Activated CD4-positive, alpha-beta T cell treated with anti-CD3 and anti-CD28 coated beads for 48 hours (primary cell): ENCODE data around the gene SFMBT2.

Experiments used
- DNase-seq: peaks from one replicate; pipeline ENCODE4 v3.0.0-alpha.2; 2020

SFMBT2 gene

DNA sequence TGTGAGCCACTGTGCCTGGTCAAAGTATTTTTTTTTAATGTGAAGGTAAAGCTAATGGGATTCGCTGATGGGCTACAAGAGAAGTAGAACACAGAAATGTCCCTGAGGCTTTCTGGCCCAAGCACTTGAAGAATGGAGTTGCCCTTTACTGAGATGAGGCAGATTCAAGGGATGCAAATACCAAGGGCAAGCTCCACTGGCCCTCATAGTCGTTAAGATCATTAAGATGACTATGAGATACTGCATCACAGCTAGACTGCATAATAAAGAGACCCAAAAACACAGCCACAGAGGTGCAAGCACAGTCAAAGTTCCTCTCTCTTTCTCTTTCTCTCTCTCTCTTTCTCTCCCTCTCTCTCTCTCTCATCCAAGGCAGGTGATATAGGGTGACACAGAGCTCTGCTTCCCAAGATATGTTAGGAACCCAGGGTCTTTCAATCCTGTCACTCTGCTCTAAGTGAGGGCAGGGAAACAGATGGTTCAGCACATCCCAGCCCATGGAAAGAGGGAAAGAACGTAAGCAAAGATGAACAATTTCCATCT, 117.4 kb downstream of the SFMBT2 start:
- DNase-seq, result no peak

DNA sequence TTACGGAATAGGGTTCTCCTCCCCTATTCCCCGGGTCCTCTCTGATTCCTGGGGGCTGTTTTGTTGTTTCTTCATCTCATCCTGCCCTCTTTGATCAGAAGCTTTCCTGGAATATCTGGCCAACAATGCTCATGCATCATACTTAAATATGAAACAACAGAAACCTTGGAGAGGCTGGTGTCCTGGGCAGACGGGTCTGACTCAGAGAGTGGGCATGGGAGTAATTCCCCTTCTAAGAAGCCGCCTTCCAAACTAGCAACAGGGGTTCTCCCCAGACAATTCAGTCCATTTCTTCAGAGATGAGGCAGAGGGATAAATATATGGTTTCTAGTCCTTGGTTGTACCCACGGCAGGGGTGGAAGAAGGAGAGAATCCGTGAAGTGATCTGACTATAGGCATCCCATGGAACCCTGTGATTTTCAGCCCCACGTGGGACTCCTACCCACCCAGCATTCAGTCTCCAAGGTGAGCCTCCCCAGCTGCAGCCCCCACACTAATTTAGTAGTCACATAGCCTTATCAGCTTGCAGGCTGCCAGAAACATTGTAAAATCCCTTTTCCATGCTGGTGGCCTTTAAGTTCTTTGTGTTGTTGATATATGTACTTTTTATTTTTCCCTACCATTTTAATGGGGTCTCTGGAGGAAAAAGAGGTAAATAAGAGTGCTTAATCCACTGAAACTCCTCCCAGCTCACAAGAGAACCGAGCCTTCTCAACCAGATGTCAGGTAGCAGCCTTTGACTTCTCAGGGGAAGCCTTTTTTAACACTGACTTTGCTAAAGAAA, 119.2 kb downstream of the SFMBT2 start:
- DNase-seq, result no peak

DNA sequence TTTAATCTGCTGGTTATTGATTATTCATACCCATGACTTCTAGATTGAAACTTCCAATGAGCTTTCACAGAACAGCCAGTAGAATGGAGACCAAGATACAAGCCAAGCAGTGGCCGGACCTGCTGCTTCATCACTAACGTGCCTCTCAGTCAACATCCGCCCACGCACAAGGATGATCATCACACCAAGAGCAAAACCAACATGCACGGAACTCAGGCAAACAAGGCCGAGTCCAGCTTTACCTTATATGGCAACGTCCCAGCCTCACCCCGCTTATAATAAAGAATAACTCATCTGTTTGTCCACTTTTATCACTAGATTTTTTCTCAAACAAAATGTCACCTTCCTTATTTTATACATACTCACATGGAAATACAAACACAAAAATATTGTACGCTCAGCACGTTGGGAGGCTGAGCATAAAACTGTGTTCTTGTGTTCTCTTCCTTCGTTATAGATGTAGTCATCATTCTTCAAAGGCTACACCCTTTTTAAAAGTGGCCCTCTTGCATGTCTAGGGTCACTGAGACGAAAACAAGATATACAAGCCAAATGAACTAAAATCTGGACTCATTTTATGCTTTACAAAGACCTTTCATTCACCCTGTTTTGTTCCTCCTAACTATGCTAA, 122.7 kb downstream of the SFMBT2 start:
- DNase-seq, result peak; percentile 30

DNA sequence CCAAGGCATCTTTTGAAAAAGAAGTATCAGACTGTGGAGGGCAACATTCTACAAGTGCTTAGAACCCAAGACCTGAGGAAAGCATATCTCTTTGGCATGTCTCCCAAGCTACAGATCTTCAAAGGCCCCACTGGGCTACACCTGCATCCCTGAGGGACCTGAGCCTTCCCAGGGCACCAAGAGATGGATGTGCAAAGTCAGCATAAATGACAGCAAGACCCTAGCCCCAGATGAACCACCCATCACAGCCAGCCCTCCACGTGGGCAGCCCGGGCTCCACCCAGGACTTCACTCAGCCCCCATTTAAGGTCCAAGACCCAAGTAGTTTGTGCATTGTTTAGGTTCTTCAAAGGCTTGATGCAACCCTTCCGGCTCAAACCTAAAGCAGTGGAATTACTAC, 123.5 kb downstream of the SFMBT2 start:
- no peak for DNase-seq

DNA sequence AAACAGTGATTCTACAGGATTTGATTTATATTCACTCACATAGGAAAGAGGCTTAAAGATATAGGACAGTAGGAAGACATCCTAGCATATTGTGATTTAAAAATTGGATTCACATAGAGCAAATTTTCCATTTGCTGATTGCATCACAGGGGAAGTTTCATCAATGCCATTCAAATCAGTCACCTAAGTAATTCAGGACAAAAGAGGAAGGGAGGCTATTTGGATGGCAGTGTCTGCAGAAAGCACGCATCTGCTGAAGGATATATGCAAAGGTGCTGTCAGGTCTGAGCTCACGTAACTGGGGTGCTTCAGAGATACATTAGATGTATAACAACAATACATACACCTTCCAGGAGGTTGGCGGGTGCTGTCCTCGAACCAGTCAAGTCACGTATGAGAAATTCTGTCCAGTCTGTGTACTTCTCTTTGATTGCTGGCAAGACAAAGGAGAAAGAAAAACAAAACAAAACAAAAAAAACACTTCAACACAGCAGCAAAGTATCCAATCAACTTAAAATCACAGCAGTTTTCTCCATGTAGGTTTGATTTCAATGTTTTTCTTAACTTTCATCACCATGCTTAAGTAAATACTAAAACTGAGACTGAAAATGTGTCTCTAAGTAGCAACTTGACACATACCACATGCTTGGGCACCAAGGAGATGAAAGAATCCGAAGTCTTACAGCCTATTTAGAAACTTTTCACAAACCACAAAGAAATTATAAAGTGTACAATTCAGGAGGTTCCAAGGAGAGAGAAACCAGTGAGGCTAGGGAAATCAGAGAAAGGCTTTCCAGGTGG, 125.1 kb downstream of the SFMBT2 start:
- no peak for DNase-seq

DNA sequence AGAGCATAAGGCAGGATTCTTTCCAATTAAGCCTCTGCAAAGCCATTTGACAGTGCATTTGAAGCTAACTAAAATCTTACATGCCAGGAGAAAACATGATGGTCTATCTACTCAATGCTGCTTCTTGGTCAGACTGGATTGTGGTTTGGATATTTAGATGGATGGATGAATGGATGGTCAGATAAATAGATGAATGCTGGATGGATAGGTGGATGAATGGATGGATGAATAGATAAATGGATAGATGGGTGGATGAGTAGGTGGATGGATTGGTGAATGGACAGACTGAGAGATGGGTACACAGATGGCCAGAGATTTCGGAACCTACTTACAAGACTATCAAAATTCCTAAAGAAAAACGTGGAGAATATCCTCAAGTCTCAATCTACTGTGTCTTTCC, 127.6 kb downstream of the SFMBT2 start:
- no peak for DNase-seq

DNA sequence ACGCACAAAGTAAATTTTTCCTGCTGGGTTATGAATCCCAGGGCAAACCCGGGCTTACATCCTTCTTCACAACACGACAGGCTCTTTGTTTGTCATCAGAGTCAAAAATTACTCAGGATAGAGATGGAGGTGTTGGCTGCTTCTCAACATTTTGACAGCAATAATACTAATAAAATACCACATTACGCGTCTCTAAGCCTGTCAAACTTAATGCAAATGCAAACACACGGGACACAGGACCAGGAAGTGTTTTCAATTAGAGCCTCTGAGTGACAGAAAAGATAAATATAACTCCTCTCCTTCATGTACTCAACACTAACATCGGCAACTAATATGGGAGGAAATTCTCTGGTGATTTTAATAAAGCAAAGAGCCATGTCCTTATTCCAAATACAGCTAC, 128.4 kb downstream of the SFMBT2 start:
- no peak for DNase-seq

DNA sequence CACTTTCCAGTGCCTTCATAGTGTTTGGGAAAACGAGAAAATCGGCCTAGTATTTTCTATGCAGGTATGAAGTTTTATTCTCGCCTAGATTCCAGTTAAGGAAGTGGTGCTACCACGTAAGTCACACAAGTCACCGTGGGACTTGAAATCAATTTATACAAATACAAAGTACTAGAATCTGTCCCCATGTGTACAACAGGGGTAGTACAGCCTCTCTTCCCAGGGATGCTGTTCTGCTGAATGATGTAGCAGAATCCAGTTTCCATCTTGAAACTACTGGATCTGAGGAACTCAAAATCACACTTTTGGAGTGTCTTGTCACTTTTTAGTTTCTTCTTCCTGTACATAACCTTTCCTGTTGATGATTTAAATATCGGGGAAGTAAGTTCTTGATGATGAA, 129.4 kb downstream of the SFMBT2 start:
- DNase-seq, result no peak

DNA sequence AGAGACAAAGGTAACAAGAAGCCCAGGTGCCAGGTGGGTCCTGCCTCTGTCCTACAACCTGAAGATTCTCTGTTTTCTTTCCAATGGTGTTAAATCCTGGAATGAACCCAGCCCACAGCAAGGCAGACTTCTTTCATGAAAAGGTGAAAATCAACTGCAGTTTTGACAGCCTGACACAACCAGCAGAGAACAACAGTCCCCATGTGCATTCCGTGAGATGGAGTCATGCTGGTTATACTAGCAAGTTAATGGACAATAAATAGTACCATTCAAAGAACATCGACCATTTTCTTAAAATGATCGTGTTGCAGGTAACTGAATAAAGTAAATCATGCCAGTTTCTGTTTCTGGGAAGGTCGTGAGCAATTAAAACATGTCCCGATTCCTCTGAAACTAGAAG, 131.5 kb downstream of the SFMBT2 start:
- DNase-seq, result no peak

DNA sequence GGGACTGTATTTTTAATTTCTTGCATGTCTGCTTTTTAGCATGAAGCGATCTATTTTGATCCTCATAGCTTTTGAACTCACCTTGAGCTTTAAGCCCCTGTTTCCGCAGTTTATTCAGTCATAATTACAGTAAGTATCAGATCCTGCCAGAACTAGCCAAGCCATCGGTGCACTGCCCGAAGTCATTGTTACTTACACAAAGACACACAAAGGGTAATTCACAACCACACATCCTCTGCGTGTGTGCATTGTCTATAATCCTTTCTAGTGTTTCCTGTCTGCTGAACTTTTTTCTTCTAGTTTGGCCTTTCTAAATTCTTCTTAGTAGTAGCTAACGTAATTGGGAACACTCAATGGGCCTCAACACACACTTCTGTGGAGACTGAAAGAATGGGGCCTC, 133.0 kb downstream of the SFMBT2 start:
- no peak for DNase-seq

DNA sequence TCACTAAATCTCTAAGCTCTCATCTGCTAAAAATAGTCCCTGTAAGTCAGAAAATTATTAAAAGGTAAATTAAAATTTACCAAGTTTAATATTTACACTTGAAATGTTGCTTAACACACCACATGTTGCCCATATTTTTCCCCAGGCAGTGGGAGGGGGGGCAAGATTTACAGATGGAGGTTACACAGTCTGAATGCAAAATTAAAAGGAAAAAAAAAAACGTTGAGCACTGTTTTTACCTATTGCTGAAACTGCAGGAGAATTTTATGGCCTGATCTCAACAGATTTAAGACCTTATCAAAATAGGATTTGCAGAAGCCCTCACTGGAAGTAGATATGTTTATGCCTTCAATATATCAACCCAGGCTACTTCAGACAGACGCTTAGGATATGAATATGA, 133.4 kb downstream of the SFMBT2 start:
- DNase-seq, result no peak

DNA sequence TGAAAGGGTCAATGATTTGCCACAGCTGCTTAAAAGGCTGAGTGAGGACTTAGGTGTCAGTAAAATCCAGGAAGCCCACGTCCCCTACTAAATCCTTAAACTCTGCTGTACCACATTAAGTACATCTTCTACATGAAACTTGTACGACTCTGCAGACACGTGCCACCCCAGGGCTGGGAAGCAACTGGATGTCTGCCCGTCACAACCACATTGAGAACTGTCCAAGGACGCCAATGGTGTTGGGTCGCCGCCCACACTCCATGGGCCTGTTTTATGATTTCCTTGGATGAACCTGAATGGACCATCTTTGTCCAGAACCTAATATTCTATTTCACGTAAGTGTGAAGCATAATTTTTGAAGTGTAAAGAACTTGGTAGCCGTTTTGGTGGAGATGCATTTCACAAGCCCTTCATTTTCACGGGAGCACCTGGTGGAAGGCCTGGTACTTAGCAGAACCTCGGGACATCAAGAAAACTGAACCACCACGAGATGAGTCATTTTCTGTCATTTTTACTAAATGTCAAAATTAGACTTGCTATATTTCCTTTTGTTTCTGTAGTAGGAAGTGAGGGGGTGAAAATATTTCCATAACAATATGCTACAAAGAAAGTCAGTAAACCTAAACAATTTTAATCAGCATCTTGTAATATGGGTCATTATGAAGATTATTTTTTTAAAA, 134.9 kb downstream of the SFMBT2 start:
- no peak for DNase-seq

DNA sequence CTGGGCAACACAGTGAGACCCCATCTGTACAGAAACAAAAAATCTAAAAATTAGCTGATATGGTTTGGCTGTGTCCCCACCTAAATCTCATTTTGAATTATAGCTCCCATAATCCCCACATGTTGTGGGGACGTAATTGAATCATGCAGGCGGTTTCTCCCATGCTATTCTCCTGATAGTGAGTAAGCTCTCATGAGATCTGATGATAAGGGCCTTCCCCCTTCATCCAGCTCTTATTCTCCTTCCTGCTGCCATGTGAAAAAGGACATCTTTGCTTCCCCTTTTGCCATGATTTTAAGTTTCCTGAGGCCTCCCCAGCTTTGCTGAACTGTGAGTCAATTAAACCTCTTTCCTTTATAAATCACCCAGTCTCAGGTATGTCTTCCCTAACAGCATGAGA, 136.5 kb downstream of the SFMBT2 start:
- DNase-seq, result no peak

DNA sequence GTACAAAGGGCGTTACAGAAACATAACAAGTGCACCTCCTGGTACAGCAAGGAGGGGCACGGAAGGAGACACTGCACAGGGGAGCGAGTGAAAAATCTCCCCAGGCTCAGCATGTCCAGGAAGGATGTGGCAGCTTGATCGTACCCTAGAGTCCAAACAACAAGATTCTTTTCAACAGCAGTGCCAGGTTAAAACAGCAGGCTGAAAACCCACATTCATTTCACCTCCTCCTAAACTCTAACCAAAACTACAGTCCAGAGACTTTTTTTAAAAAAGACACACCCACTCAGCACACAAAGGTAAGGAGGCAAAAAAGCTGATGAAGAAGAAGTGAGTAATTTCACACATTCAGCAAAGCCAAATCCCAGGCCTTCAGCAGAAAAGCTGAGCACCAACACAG, 138.8 kb downstream of the SFMBT2 start:
- no peak for DNase-seq

DNA sequence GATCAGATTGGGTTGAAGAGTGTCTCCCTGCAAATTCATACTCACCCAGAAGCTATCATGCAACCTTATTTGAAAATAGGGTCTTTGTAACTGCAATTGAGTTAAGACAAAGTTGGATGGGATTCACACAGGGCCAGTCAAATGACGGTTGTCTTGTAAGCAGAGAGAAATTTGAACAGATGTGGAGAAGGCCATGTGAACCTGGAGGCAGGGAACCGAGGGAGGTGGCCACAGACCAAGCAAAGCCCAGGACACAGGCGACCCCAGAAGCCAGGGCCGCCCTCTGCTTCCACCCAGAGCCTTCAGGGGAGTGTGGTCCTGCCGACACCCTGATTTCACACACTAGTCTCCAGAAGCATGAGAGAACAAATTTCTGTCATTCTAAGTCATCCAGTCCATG, 140.8 kb downstream of the SFMBT2 start:
- no peak for DNase-seq

DNA sequence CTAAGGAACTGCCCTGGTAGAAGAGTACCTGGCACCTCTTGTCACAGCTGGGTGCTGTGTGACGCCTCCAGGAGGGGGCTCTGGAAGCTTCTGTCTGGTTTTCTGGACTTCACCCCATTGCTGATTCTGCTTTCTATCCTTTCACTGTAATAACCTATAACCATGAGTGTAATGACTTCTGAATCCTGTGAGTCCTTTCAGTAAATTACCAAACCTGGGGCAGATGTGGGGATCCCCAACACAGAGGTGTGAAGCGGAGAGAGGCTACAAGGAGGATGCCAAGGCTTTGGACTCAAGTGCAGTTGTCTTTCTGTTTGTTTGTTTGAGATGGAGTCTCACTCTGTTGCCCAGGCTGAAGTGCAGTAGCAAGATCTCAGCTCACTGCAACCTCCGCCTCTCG, 143.7 kb downstream of the SFMBT2 start:
- DNase-seq, result no peak

DNA sequence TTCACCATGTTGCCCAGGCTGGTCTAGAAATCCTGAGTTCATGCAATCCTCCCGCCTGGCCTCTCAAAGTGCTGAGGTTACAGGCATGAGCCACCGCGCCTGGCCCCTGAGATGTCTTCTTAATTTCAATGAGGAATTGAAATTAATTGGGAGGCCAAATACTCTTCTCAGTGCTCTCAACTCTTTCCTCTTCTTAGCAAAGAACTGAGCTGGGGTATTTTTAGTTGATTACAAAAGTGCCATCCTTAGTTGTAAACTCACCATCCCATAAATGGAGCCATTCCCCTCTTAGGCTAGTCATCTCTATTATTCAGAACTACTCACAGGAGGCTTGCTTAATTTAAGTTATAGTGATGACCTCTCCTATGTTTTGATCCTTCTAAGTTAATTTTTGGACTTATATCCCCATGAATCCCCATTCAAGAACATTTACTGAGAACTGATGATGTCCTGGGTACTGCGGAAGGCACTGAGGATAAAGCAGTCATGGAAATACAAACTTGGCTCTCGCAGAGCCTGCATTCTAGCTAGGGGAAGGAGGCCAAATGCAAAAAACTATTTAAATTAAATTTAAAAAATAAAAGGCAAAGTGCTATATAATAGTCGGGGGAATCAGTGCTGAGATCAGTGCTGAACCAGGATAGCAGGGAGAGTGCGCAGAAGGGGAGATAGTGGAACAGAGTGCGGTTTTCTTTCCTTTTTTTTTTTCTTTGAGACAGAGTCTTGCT, 145.3 kb downstream of the SFMBT2 start:
- no peak for DNase-seq

DNA sequence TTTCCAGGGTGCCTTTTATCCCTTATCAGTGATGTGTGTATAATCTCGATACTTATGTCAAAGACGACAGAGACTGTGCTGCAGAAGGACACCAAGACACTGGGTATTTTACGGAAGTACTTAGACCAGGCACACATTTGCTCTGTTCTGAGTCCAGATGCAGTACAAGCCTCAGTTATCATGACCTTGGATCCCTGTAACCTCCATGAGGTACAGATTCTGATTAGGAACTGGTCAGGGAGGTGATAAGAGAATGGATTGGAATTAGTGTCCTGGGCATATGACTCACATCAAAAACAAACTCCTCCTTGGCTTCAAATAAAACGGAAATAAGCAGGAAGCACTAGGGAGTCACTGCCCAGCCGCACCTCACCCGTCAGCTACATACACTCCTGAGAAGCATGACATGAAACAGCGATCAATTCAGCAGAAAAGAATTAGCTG, 146.5 kb downstream of the SFMBT2 start:
- DNase-seq, result no peak

DNA sequence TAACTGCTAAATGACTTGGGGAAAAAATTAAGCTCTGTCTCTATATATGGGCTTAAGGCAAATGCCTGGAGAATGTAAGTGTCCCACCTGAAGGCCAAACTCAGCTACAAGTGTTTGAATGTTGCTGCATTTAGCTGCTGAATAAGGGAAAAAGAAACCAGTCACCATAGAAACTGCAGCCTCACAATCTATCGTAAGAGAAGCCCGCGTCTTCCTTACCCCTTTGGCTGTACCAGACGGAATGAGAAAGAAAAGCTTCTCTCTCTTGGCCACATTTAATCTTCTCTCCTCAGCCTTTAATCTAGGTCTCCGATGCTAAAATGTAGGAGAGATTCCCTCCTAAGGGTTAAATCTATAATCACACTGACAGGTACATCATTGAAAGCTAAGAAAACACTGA, 147.2 kb downstream of the SFMBT2 start:
- DNase-seq, result no peak

DNA sequence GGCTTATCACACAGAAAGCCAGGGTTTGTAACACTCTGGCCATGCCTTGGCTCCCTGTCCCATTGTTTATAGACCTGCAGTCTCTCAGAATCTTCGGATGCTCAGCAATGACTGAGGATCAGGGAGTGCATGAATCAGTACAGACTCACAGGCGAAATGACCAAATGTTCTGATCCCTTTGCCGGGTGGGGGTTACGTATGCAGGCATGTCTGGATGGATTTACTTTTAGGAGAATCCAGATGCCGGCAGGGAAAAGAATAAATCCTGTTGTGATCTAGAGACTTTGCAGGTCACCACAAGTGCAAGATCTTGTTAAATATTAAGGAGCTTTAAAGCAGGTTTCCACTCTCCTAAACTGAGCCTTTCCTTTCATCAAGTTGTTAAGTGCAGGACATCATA, 149.5 kb downstream of the SFMBT2 start:
- DNase-seq, result no peak

DNA sequence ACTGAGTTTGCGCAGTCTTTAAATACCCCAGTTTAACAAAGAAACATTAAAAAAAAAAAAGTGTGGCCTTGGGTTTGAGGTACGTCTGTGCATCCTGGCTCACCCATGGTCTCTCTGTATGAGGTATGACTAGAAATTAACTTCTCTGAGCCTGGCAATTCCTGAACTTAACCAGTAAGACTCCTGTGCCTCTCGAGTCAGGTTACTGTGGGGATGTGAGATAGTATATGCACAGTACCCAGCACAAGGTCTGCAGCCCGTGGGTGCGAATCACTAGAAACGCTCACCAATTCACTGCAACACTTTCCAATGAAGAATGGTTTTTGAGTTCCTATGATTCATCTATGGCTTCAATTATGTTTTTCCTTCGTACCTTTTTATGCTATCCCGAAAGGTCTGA, 149.9 kb downstream of the SFMBT2 start:
- DNase-seq, result peak; percentile 46

DNA sequence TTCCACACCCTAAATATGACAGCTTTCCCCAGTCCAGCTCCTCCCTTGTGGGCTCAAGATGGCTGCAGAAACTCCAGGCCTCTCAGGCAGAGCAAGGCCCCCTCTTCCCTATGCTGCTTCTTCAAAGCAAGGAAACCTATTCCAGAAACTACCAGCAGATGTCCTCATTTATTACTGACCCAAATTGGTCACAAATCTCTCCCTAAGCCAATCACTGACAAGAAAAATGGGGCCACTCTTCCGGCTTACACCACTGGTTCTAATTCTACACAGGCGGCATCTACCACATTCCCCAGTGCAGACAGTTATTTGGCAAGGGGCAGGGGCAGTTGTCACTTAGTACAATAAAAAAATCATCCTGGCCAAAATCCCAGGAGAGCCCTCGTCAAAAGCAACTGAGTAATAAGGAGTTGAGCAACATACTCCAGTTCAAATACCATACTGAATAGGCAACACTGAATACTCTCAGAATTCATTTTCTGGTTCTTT, 150.4 kb downstream of the SFMBT2 start:
- no peak for DNase-seq
